Measurements from ENCODE around the gene CNIH4.

The CNIH4 gene

DNA sequence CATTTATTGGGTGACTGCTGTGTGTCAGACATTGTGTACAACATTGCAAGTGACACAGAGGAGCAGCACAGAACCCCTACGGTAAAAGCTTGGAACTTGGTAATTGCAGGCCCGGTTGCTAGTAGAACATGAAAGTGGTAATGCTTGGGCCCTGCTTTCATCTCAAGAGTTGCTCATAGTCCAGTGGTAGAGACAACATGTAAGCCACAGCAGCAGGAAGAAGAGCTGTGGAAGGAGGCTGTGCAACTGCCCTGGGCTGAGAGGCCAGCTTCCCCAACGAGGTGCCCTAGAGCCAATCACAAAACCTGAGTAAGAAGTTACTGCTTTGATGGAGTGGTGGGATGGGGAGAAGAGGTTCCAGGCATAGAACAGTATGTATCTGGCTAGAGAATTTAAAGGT, 18.4 kb downstream of the CNIH4 start:
- no peak for DNase-seq (ENCODE audit: low spot score)

DNA sequence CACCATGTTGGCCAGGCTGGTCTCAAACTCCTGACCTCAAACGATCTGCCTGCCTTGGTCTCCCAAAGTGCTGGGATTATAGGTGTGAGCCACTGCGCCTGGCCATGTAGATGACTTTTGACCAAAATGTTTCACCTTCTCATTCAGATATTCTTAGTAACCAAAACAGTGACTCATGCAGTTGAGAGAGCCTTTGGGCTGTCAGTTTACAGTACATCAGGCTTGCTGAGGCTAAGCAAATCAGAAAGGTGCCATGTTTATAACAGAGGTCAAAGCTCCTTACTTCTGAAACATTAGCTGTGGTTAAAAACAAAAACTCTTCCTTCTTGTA, 21.0 kb downstream of the CNIH4 start:
- Histone ChIP-seq H2BK120ac (ENCODE audit: low read depth, low read length) (no peak overlapping the region), H3K27me3 (ENCODE audit: control insufficient read depth in 3 of 3, insufficient read depth in 3 of 3, low read depth in 1 of 3, low read length in 3 of 3) (no peaks in the 10 kb centered on the region), H3K4me3 (ENCODE audit: low read length in 2 of 2) (no peak overlapping the region), H2AK5ac (ENCODE audit: low read depth, low read length) (no peak overlapping the region), H2BK12ac (ENCODE audit: low read length) (no peak overlapping the region), H3K4me1 (ENCODE audit: control insufficient read depth in 2 of 2, insufficient read depth in 1 of 2, low read depth in 1 of 2, low read length in 2 of 2) (no peaks in the 10 kb centered on the region), H3K4me2 (ENCODE audit: insufficient read depth, low read length, poor library complexity, severe bottlenecking) (no peak overlapping the region), H2BK15ac (ENCODE audit: low read length) (no peak overlapping the region), H3K18ac (ENCODE audit: low read length) (no peak overlapping the region), H4K91ac (ENCODE audit: low read depth, low read length, poor library complexity) (no peak overlapping the region), H3K36me3 (replicated peaks in 1 of 2; ENCODE audit: control insufficient read depth in 2 of 2, insufficient read depth in 2 of 2, low read length in 2 of 2) (peaks cover 16 to 83% of the 10 kb centered on the region in 2 donors), H3K79me1 (ENCODE audit: low read depth, low read length) (no peaks in the 10 kb centered on the region), H3K9ac (ENCODE audit: low read depth, low read length, poor library complexity) (no peak overlapping the region), H2AFZ (ENCODE audit: low read length) (no peak overlapping the region), H2BK5ac (ENCODE audit: low read length) (no peak overlapping the region), H4K8ac (ENCODE audit: low read depth, low read length) (no peak overlapping the region), H3K4ac (ENCODE audit: low read length) (no peak overlapping the region), H3K9me3 (replicated peaks in 1 of 2; ENCODE audit: control insufficient read depth in 2 of 2, insufficient read depth in 1 of 2, low read depth in 1 of 2, low read length in 2 of 2) (no peaks in the 10 kb centered on the region), H3K27ac (replicated peaks; ENCODE audit: low read length) (no peak overlapping the region), H3K14ac (ENCODE audit: low read length) (no peak overlapping the region), H3K23ac (ENCODE audit: low read depth, low read length, poor library complexity) (no peak overlapping the region)
- WGBS, 2 donors (ENCODE audit: extremely low coverage in 2 of 2, insufficient read length in 2 of 2, insufficient replicate concordance in 1 of 2): no CpG with 5 or more reads among the region's 2 CpGs
- no peak for DNase-seq (ENCODE audit: low spot score)

More for the DNA sequence above, 18.4 kb downstream of the CNIH4 start:
- Histone ChIP-seq H4K91ac (ENCODE audit: low read depth, low read length, poor library complexity) (no peak overlapping the region), H3K27me3 (ENCODE audit: control insufficient read depth in 3 of 3, insufficient read depth in 3 of 3, low read depth in 1 of 3, low read length in 3 of 3) (no peaks in the 10 kb centered on the region), H3K27ac (replicated peaks; ENCODE audit: low read length) (no peak overlapping the region), H3K9me3 (replicated peaks in 1 of 2; ENCODE audit: control insufficient read depth in 2 of 2, insufficient read depth in 1 of 2, low read depth in 1 of 2, low read length in 2 of 2) (no peaks in the 10 kb centered on the region), H4K8ac (ENCODE audit: low read depth, low read length) (no peak overlapping the region), H3K4me1 (ENCODE audit: control insufficient read depth in 2 of 2, insufficient read depth in 1 of 2, low read depth in 1 of 2, low read length in 2 of 2) (no peaks in the 10 kb centered on the region), H3K23ac (ENCODE audit: low read depth, low read length, poor library complexity) (peak overlapping the region; percentile 2), H3K79me1 (ENCODE audit: low read depth, low read length) (no peaks in the 10 kb centered on the region), H3K4me3 (ENCODE audit: low read length in 2 of 2) (no peak overlapping the region), H3K4me2 (ENCODE audit: insufficient read depth, low read length, poor library complexity, severe bottlenecking) (no peak overlapping the region), H2AFZ (ENCODE audit: low read length) (no peak overlapping the region), H3K9ac (ENCODE audit: low read depth, low read length, poor library complexity) (no peak overlapping the region), H3K4ac (ENCODE audit: low read length) (no peak overlapping the region), H3K18ac (ENCODE audit: low read length) (no peak overlapping the region), H2BK5ac (ENCODE audit: low read length) (no peak overlapping the region), H2BK12ac (ENCODE audit: low read length) (no peak overlapping the region), H2BK120ac (ENCODE audit: low read depth, low read length) (no peak overlapping the region), H3K14ac (ENCODE audit: low read length) (no peak overlapping the region), H3K36me3 (replicated peaks in 1 of 2; ENCODE audit: control insufficient read depth in 2 of 2, insufficient read depth in 2 of 2, low read length in 2 of 2) (peaks cover 16 to 92% of the 10 kb centered on the region in 2 donors), H2AK5ac (ENCODE audit: low read depth, low read length) (no peak overlapping the region), H2BK15ac (ENCODE audit: low read length) (no peak overlapping the region)
- no CpG with 5 or more reads among the region's 3 CpGs for WGBS, 2 donors (ENCODE audit: extremely low coverage in 2 of 2, insufficient read length in 2 of 2, insufficient replicate concordance in 1 of 2)

DNA sequence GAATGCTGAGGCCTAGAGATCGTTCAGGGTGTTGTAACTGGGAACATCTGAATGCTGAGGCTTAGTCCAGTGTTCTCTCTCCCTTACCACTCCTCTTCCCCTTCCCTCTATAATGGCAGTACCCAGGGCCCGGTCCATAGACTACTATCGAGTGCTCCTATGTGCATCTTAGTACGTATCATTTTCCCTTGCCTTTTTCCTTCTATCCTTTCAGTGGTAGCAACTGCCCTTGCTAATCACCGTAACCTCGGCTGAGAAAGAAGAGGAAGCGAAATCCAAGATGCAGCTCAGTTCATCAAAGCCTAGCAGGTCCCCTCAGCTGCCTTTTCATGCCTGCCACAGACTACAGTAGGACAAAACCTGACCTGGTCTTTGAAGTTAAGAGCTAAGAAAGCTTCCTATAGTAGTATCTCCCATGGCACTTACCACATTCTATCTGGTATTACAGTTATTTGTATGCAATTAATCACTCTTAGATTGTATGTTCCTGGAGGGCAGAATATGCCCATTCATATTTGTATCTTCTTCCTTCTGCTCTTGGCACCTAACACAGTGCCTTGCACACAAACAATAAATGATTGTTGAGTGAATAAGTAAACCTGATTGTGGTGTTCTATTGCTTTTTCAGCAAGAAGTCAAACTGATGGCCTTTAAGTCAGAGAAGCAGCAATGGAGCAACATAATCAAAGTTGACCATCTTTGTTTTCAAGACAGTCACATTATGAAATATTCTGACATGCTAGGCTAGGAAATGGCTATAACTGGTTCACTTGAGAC, 22.4 kb downstream of the CNIH4 start:
- Histone ChIP-seq H3K27me3 (ENCODE audit: control insufficient read depth in 3 of 3, insufficient read depth in 3 of 3, low read depth in 1 of 3, low read length in 3 of 3) (no peaks in the 10 kb centered on the region), H2BK5ac (ENCODE audit: low read length) (no peak overlapping the region), H4K91ac (ENCODE audit: low read depth, low read length, poor library complexity) (no peak overlapping the region), H3K27ac (replicated peaks; ENCODE audit: low read length) (no peak overlapping the region), H2BK120ac (ENCODE audit: low read depth, low read length) (no peak overlapping the region), H2BK12ac (ENCODE audit: low read length) (no peak overlapping the region), H3K4ac (ENCODE audit: low read length) (no peak overlapping the region), H2BK15ac (ENCODE audit: low read length) (no peak overlapping the region), H3K9ac (ENCODE audit: low read depth, low read length, poor library complexity) (no peak overlapping the region), H2AK5ac (ENCODE audit: low read depth, low read length) (no peak overlapping the region), H3K4me1 (ENCODE audit: control insufficient read depth in 2 of 2, insufficient read depth in 1 of 2, low read depth in 1 of 2, low read length in 2 of 2) (no peaks in the 10 kb centered on the region), H3K4me2 (ENCODE audit: insufficient read depth, low read length, poor library complexity, severe bottlenecking) (no peak overlapping the region), H3K36me3 (replicated peaks in 1 of 2; ENCODE audit: control insufficient read depth in 2 of 2, insufficient read depth in 2 of 2, low read length in 2 of 2) (peaks cover 15 to 70% of the 10 kb centered on the region in 2 donors), H3K4me3 (ENCODE audit: low read length in 2 of 2) (no peak overlapping the region), H3K9me3 (replicated peaks in 1 of 2; ENCODE audit: control insufficient read depth in 2 of 2, insufficient read depth in 1 of 2, low read depth in 1 of 2, low read length in 2 of 2) (no peaks in the 10 kb centered on the region), H2AFZ (ENCODE audit: low read length) (no peak overlapping the region), H3K23ac (ENCODE audit: low read depth, low read length, poor library complexity) (no peak overlapping the region), H3K79me1 (ENCODE audit: low read depth, low read length) (no peaks in the 10 kb centered on the region), H3K18ac (ENCODE audit: low read length) (no peak overlapping the region), H4K8ac (ENCODE audit: low read depth, low read length) (no peak overlapping the region), H3K14ac (ENCODE audit: low read length) (no peak overlapping the region)
- WGBS, 2 donors (ENCODE audit: extremely low coverage in 2 of 2, insufficient read length in 2 of 2, insufficient replicate concordance in 1 of 2): no CpG with 5 or more reads among the region's 7 CpGs
- DNase-seq (ENCODE audit: low spot score): no peak

DNA sequence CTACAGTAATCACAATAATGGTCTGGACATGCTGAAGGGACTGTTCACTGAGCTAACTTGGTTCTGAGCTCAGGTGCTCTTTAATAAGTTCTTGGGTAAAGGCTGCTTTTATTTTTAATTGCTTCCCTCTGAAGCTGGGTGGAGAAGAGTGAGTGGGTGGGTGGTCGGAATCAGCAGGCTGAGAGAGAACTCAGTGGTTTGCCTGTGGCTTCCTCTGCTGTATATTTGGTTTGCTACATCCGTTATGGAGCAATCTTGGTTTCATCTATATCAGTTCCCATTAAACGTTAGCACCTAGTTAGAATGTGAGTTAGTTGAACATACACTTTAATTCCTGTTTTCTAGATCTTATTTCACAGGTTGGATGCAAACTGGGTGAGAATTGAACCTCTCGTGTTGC, 23.3 kb downstream of the CNIH4 start:
- Histone ChIP-seq H2BK5ac (ENCODE audit: low read length) (no peak overlapping the region), H4K91ac (ENCODE audit: low read depth, low read length, poor library complexity) (no peak overlapping the region), H2AFZ (ENCODE audit: low read length) (no peak overlapping the region), H3K4me1 (ENCODE audit: control insufficient read depth in 2 of 2, insufficient read depth in 1 of 2, low read depth in 1 of 2, low read length in 2 of 2) (no peaks in the 10 kb centered on the region), H3K18ac (ENCODE audit: low read length) (no peak overlapping the region), H3K4ac (ENCODE audit: low read length) (no peak overlapping the region), H3K27ac (replicated peaks; ENCODE audit: low read length) (no peak overlapping the region), H4K8ac (ENCODE audit: low read depth, low read length) (no peak overlapping the region), H3K14ac (ENCODE audit: low read length) (no peak overlapping the region), H3K27me3 (ENCODE audit: control insufficient read depth in 3 of 3, insufficient read depth in 3 of 3, low read depth in 1 of 3, low read length in 3 of 3) (no peaks in the 10 kb centered on the region), H3K4me3 (ENCODE audit: low read length in 2 of 2) (no peak overlapping the region), H3K23ac (ENCODE audit: low read depth, low read length, poor library complexity) (no peak overlapping the region), H2BK120ac (ENCODE audit: low read depth, low read length) (no peak overlapping the region), H2AK5ac (ENCODE audit: low read depth, low read length) (no peak overlapping the region), H2BK12ac (ENCODE audit: low read length) (no peak overlapping the region), H3K36me3 (replicated peaks in 1 of 2; ENCODE audit: control insufficient read depth in 2 of 2, insufficient read depth in 2 of 2, low read length in 2 of 2) (peaks cover 15 to 67% of the 10 kb centered on the region in 2 donors), H2BK15ac (ENCODE audit: low read length) (no peak overlapping the region), H3K9me3 (replicated peaks in 1 of 2; ENCODE audit: control insufficient read depth in 2 of 2, insufficient read depth in 1 of 2, low read depth in 1 of 2, low read length in 2 of 2) (no peaks in the 10 kb centered on the region), H3K79me1 (ENCODE audit: low read depth, low read length) (no peaks in the 10 kb centered on the region), H3K9ac (ENCODE audit: low read depth, low read length, poor library complexity) (no peak overlapping the region), H3K4me2 (ENCODE audit: insufficient read depth, low read length, poor library complexity, severe bottlenecking) (no peak overlapping the region)
- WGBS, 2 donors (ENCODE audit: extremely low coverage in 2 of 2, insufficient read length in 2 of 2, insufficient replicate concordance in 1 of 2): no CpG with 5 or more reads among the region's 4 CpGs
- DNase-seq (ENCODE audit: low spot score): no peak

All from neuronal stem cell (in vitro differentiated cells).